Gastrocnemius medialis (tissue), 4 donors: Measurements from ENCODE around the gene PDZRN3. TPM values are rescaled to one million over a fixed set of nuclear protein-coding genes. Genes with fewer than 3 reads are reported as not detected.

Source experiments
- ATAC-seq, 2 donors: fragments of 150-250 bp; one replicate each; pipeline ENCODE4 v1.9.1; 2016
- DNase-seq, 2 donors: peaks; one replicate each; pipeline ENCODE4 v3.0.0-alpha.2; 2019
- H3K27ac ChIP-seq, 4 donors: fragments of 200-600 bp; sonication (generic); 1 replicate in 1 of 4; 2 replicates in 3 of 4; pipeline ENCODE4 v1.5.1; 2016 to 2018; ENCODE audit warnings: mild to moderate bottlenecking in 2 of 4, moderate library complexity in 1 of 4
- H3K27me3 ChIP-seq, 3 donors: fragments of 200-600 bp; sonication (generic) in 2 of 3; 1 replicate in 1 of 3; 2 replicates in 2 of 3; pipeline versions ENCODE4 v1.5.1 to v1.6.0; 2016 to 2019; ENCODE audit warnings: mild to moderate bottlenecking in 1 of 3, moderate library complexity in 1 of 3
- H3K36me3 ChIP-seq, 2 donors: fragments of 200-600 bp; sonication (generic) in 1 of 2; one replicate each; pipeline ENCODE4 v1.5.1; 2017 to 2018
- H3K4me1 ChIP-seq, 2 donors: fragments of 200-600 bp; sonication (generic) in 1 of 2; one replicate each; pipeline ENCODE4 v1.5.1; 2016 to 2017; ENCODE audit warnings: mild to moderate bottlenecking in 2 of 2
- H3K4me3 ChIP-seq, 4 donors: fragments of 200-600 bp; sonication (generic) in 3 of 4; 1 replicate in 1 of 4; 2 replicates in 3 of 4; pipeline ENCODE4 v1.5.1; 2016 to 2019; ENCODE audit warnings: mild to moderate bottlenecking in 2 of 4
- H3K9me3 ChIP-seq, 3 donors: fragments of 200-600 bp; sonication (generic) in 2 of 3; 1 replicate in 1 of 3; 2 replicates in 2 of 3; pipeline ENCODE4 v1.5.1; 2016 to 2019
- CTCF ChIP-seq, 5 experiments: fragments of 450-650 bp in 3 of 5; fragments of 200-600 bp in 2 of 5; sonication (generic) in 2 of 5; IDR thresholded peaks in 4 of 5; conservative IDR thresholded peaks in 1 of 5; 1 replicate in 4 of 5; 2 replicates in 1 of 5; pipeline ENCODE4 v1.5.1; 2016 to 2019; ENCODE audit warnings: antibody characterized with exemption in 5 of 5, mild to moderate bottlenecking in 3 of 5, moderate library complexity in 3 of 5
- POLR2A ChIP-seq, 2 donors: fragments of 450-650 bp; IDR thresholded peaks; one replicate each; pipeline ENCODE4 v1.6.1; 2017; ENCODE audit warnings: antibody characterized with exemption in 2 of 2, mild to moderate bottlenecking in 2 of 2, moderate library complexity in 2 of 2
- in situ Hi-C, 4 donors: fragments of 200-750 bp; cut with MboI; loops; one replicate each; pipeline versions ENCODE4 v1.15.0 to v1.8.0; 2017; ENCODE audit warnings: low sequenced_read_pairs in 4 of 4
- intact Hi-C: fragments of 100-400 bp; cut with DNase I; formaldehyde crosslinking; loops from one replicate; pipeline ENCODE4 v1.15.1; 2023; ENCODE audit warnings: low total_unique reads
- total RNA-seq, 4 donors: library from RNA; depleted of rRNA; stranded (reverse); fragments of >200 nt; gene quantifications; one replicate each; pipeline versions ENCODE4 v1.1.0 to v1.2.3, GENCODE V29; 2016

Gene PDZRN3
- total RNA-seq, 4 donors from 2014 or later = 9.1 to 30.3 (median 24.7) TPM

GRCh38 chr3:73493543-73494308 is 131.0 kb downstream of the PDZRN3 start:
- H3K4me3 ChIP-seq = no peak overlapping the region
- no peaks in the 10 kb centered on the region for H3K27me3 ChIP-seq
- no peak for DNase-seq
- intact Hi-C loops = no loop called here
- no peak for ATAC-seq
- H3K9me3 ChIP-seq = no peaks in the 10 kb centered on the region
- H3K27ac ChIP-seq = no peak overlapping the region
- in situ Hi-C loops = no loop called here
- H3K4me1 ChIP-seq = peaks cover 29 to 42% of the 10 kb centered on the region in 2 donors
- TF ChIP-seq POLR2A (IDR thresholded peaks at IDR 0.05) (no peak), CTCF (IDR thresholded peaks at IDR 0.05 in 4 of 5, conservative IDR thresholded peaks at IDR 0.05 in 1 of 5) (no peak)
- no peaks in the 10 kb centered on the region for H3K36me3 ChIP-seq

GRCh38 chr3:73492186-73492585 is 132.6 kb downstream of the PDZRN3 start:
- in situ Hi-C loops = no loop called here
- H3K9me3 ChIP-seq = no peaks in the 10 kb centered on the region
- DNase-seq (no peak), ATAC-seq (no peak)
- H3K27me3 ChIP-seq = no peaks in the 10 kb centered on the region
- H3K36me3 ChIP-seq = no peaks in the 10 kb centered on the region
- intact Hi-C loops = no loop called here
- TF ChIP-seq CTCF (IDR thresholded peaks at IDR 0.05 in 4 of 5, conservative IDR thresholded peaks at IDR 0.05 in 1 of 5) = no peak
- no peak for TF ChIP-seq POLR2A (IDR thresholded peaks at IDR 0.05)
- H3K4me3 ChIP-seq = no peak overlapping the region
- no peak overlapping the region for H3K27ac ChIP-seq
- peaks cover 29 to 53% of the 10 kb centered on the region in 2 donors for H3K4me1 ChIP-seq

- intact Hi-C loops (no loop called here), in situ Hi-C loops (no loop called here)
- H3K4me3 ChIP-seq = no peak overlapping the region
- no peaks in the 10 kb centered on the region for H3K36me3 ChIP-seq
- H3K9me3 ChIP-seq = no peaks in the 10 kb centered on the region
- no peak for ATAC-seq
- no peaks in the 10 kb centered on the region for H3K27me3 ChIP-seq
- TF ChIP-seq POLR2A (IDR thresholded peaks at IDR 0.05) = no peak
- no peak for TF ChIP-seq CTCF (IDR thresholded peaks at IDR 0.05 in 4 of 5, conservative IDR thresholded peaks at IDR 0.05 in 1 of 5)
- H3K4me1 ChIP-seq = peaks cover 32 to 58% of the 10 kb centered on the region in 2 donors
- H3K27ac ChIP-seq = no peak overlapping the region
- DNase-seq = no peak
These were observed 133.5 kb downstream of the PDZRN3 start for GRCh38 chr3:73491287-73491662.

- DNase-seq = peak in 1 of 2 donors; percentile 24
- intact Hi-C loops = no loop called here
- ATAC-seq = peak; percentile 17 to 81
- Histone ChIP-seq H3K36me3 (no peaks in the 10 kb centered on the region), H3K27me3 (no peaks in the 10 kb centered on the region), H3K9me3 (no peaks in the 10 kb centered on the region), H3K4me3 (no peak overlapping the region), H3K27ac (no peak overlapping the region), H3K4me1 (peaks cover 38 to 64% of the 10 kb centered on the region in 2 donors)
- in situ Hi-C loops = no loop called here
- TF ChIP-seq POLR2A (IDR thresholded peaks at IDR 0.05) (no peak), CTCF (IDR thresholded peaks at IDR 0.05 in 4 of 5, conservative IDR thresholded peaks at IDR 0.05 in 1 of 5) (no peak)
These were observed 134.1 kb downstream of the PDZRN3 start for GRCh38 chr3:73490453-73491286.
